K562 (cell line): ENCODE data around the gene ARF1. TPM values are rescaled to one million over a fixed set of nuclear protein-coding genes. Genes with fewer than 3 reads are reported as not detected.

Source experiments
- CHD1 ChIP-seq: fragments of 200-600 bp; sonication (generic); IDR thresholded peaks from one replicate; pipeline ENCODE4 v1.6.1; 2012; ENCODE audit warnings: mild to moderate bottlenecking, moderate library complexity, low read length, inconsistent platforms
- CREM ChIP-seq: IDR thresholded peaks from 2 replicates; pipeline ENCODE4 v1.6.1; 2014; ENCODE audit warnings: antibody characterized with exemption, low read depth
- EGR1 ChIP-seq: fragments of 450-650 bp; conservative IDR thresholded peaks from 2 replicates; pipeline ENCODE4 v1.6.1; 2017; ENCODE audit warnings: mild to moderate bottlenecking
- KDM5B ChIP-seq: fragments of 200-600 bp; sonication (generic); IDR thresholded peaks from 2 replicates; pipeline ENCODE4 v1.6.1; 2012; ENCODE audit warnings: low read depth, mild to moderate bottlenecking, moderate library complexity, low read length, control low read depth, inconsistent platforms; ENCODE audit not compliant: insufficient replicate concordance
- MGA ChIP-seq: fragments of 450-650 bp; IDR thresholded peaks from 2 replicates; pipeline ENCODE4 v1.6.1; 2016; ENCODE audit warnings: mild to moderate bottlenecking, moderate library complexity
- POLR2G ChIP-seq: fragments of 200-400 bp; formaldehyde crosslinking; IDR thresholded peaks from 2 replicates; pipeline ENCODE4 v1.6.1; 2017; ENCODE audit warnings: low read depth, mild to moderate bottlenecking, antibody characterized with exemption, low read length, moderate library complexity
- RBM22 ChIP-seq: fragments of 200-400 bp; formaldehyde crosslinking; IDR thresholded peaks from 2 replicates; pipeline ENCODE4 v1.6.1; 2018; ENCODE audit warnings: low read length, low read depth; ENCODE audit not compliant: poor library complexity, severe bottlenecking
- RCOR1 ChIP-seq, 2 experiments: IDR thresholded peaks; 2 replicates each; pipeline ENCODE4 v1.6.1; 2012; ENCODE audit warnings: low read depth in 2 of 2, low read length in 2 of 2, borderline replicate concordance in 1 of 2, improper control_type of control experiment in 1 of 2
- SIRT6 ChIP-seq: IDR thresholded peaks from one replicate; pipeline ENCODE4 v1.6.1; 2012; ENCODE audit warnings: low read depth, mild to moderate bottlenecking, control low read depth, inconsistent platforms, low read length, moderate library complexity
- TEAD1 ChIP-seq, 2 experiments: fragments of 450-650 bp in 1 of 2; sonication (generic) in 1 of 2; formaldehyde crosslinking; IDR thresholded peaks; 2 replicates each; pipeline versions ENCODE4 v1.4.0 to v1.8.0; 2020 to 2022; ENCODE audit warnings: mild to moderate bottlenecking in 2 of 2, missing genetic modification reagents in 1 of 2
- TEAD4 ChIP-seq, 2 experiments: sonication (generic) in 1 of 2; formaldehyde crosslinking in 1 of 2; IDR thresholded peaks; 2 replicates each; pipeline versions ENCODE4 v1.6.1 to v1.8.0; 2012 to 2022; ENCODE audit warnings: borderline replicate concordance in 1 of 2, inconsistent platforms in 1 of 2, low read length in 1 of 2, mild to moderate bottlenecking in 1 of 2, missing genetic modification reagents in 1 of 2
- ZNF143 ChIP-seq: sonication (generic); formaldehyde crosslinking; IDR thresholded peaks from 2 replicates; pipeline ENCODE4 v1.9.0; 2022; ENCODE audit warnings: mild to moderate bottlenecking, missing genetic modification reagents
- polyA plus RNA-seq, 8 experiments: library from polyadenylated mRNA; depleted of rRNA in 4 of 8; stranded (reverse) in 5 of 8; unstranded in 3 of 8; fragments of >200 nt; fragmentation: Nextera tagmentation in 2 of 8; fragmentation: Illumina TruSeq in 1 of 8; extraction: Ambion mirVana in 2 of 8; extraction: Trizol in 1 of 8; gene quantifications; 2 replicates each; pipeline versions ENCODE4 v1.2.1 to v1.2.3, GENCODE V29; 2011 to 2014; ENCODE audit warnings: inconsistent platforms in 1 of 8, missing spikeins in 1 of 8
- total RNA-seq, 7 experiments: library from RNA; depleted of rRNA in 6 of 7; stranded (reverse); fragments of >200 nt in 6 of 7; fragmentation: Illumina TruSeq in 2 of 7; extraction: Trizol in 2 of 7; gene quantifications; 2 replicates each; pipeline versions ENCODE4 v1.2.1 to v1.2.3, GENCODE V29; 2011 to 2021; ENCODE audit warnings: low replicate concordance in 1 of 7
- TF ChIP-seq, protein P1 (sequence below): sonication (generic); formaldehyde crosslinking; IDR thresholded peaks from 2 replicates; pipeline ENCODE4 v1.8.1; 2022; ENCODE audit warnings: missing genetic modification reagents

Gene ARF1
- total and polyA plus RNA-seq, 9 of the 15 experiments (the other 6 are each of a cell fraction or from before 2014, with no cell fraction given) = 69.8 to 593 (median 325) TPM

- TF ChIP-seq TEAD4 (IDR thresholded peaks at IDR 0.05; ENCODE audit: low read length) (0 out of 2 replicates have a peak, but pooled peaks have one; percentile 5), TEAD4 (CRISPR knock-in tag; IDR thresholded peaks at IDR 0.05; ENCODE audit: borderline replicate concordance) (no peak; the same call in 1 of the 2 replicates), EGR1 (peak; percentile 93), RBM22 (peak; percentile 13), ZNF143 (peak; percentile 54), RCOR1 (IDR thresholded peaks at IDR 0.05; ENCODE audit: borderline replicate concordance in 1 of 2, low read depth in 2 of 2, low read length in 2 of 2) (no peak; a peak in 1 of 4 replicates), CHD1 (no peak), MGA (peak; percentile 88), SIRT6 (no peak), TEAD1 (CRISPR knock-in tag; IDR thresholded peaks at IDR 0.05) (peak in 1 of 2 experiments; percentile 96; a peak in 2 of 4 replicates), KDM5B (peak; percentile 27), POLR2G (peak; percentile 85), CREM (peak; percentile 100)
- TF ChIP-seq, protein P1, sequence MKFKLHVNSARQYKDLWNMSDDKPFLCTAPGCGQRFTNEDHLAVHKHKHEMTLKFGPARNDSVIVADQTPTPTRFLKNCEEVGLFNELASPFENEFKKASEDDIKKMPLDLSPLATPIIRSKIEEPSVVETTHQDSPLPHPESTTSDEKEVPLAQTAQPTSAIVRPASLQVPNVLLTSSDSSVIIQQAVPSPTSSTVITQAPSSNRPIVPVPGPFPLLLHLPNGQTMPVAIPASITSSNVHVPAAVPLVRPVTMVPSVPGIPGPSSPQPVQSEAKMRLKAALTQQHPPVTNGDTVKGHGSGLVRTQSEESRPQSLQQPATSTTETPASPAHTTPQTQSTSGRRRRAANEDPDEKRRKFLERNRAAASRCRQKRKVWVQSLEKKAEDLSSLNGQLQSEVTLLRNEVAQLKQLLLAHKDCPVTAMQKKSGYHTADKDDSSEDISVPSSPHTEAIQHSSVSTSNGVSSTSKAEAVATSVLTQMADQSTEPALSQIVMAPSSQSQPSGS = peak; percentile 54
These were observed 20.5 kb downstream of the ARF1 start, which contains the start of gene C1orf35 (continued) for GRCh38 chr1:228102791-228103620.
